Trophoblast cell (in vitro differentiated cells and primary cell): ENCODE data around the gene CDKL1.
A peak's percentile ranks its signal among the peaks of the same experiment; 100 is the strongest.

Experiments
- DNase-seq, 2 donors: peaks; one replicate each; pipeline ENCODE4 v3.0.0-alpha.2; 2016
- H2AFZ ChIP-seq: 2 replicates; pipeline ENCODE4 v1.6.1; 2013; ENCODE audit warnings: low read length, moderate library complexity, mild to moderate bottlenecking; ENCODE audit not compliant: insufficient read depth, poor library complexity
- H2AK5ac ChIP-seq: 2 replicates; pipeline ENCODE4 v1.6.1; 2013; ENCODE audit warnings: mild to moderate bottlenecking, low read length
- H2BK120ac ChIP-seq: 2 replicates; pipeline ENCODE4 v1.6.1; 2013; ENCODE audit warnings: low read length, mild to moderate bottlenecking, moderate library complexity; ENCODE audit not compliant: insufficient read depth, poor library complexity
- H2BK12ac ChIP-seq: 2 replicates; pipeline ENCODE4 v1.6.1; 2013; ENCODE audit warnings: mild to moderate bottlenecking, low read length, moderate library complexity
- H2BK5ac ChIP-seq: 2 replicates; pipeline ENCODE4 v1.6.1; 2013; ENCODE audit warnings: low read length, low read depth, moderate library complexity, mild to moderate bottlenecking; ENCODE audit not compliant: poor library complexity
- H3K14ac ChIP-seq: 2 replicates; pipeline ENCODE4 v1.6.1; 2013; ENCODE audit warnings: mild to moderate bottlenecking, low read length
- H3K18ac ChIP-seq: 2 replicates; pipeline ENCODE4 v1.6.1; 2013; ENCODE audit warnings: mild to moderate bottlenecking, low read length
- H3K23ac ChIP-seq: 2 replicates; pipeline ENCODE4 v1.6.1; 2013; ENCODE audit warnings: low read length
- H3K27ac ChIP-seq: 2 replicates; pipeline ENCODE4 v1.5.1; 2013; ENCODE audit warnings: low read depth, mild to moderate bottlenecking, inconsistent platforms, low read length, moderate library complexity
- H3K27me3 ChIP-seq: 2 replicates; pipeline ENCODE4 v1.6.1; 2013; ENCODE audit warnings: inconsistent platforms, mild to moderate bottlenecking, low read length, moderate library complexity; ENCODE audit not compliant: insufficient read depth
- H3K36me3 ChIP-seq, 2 experiments: 1 replicate in 1 of 2; 2 replicates in 1 of 2; pipeline ENCODE4 v1.6.1; 2013; ENCODE audit warnings: low read length in 2 of 2, mild to moderate bottlenecking in 2 of 2, moderate library complexity in 1 of 2; ENCODE audit not compliant: insufficient read depth in 2 of 2, control insufficient read depth in 1 of 2
- H3K4ac ChIP-seq: 2 replicates; pipeline ENCODE4 v1.6.1; 2013; ENCODE audit warnings: low read depth, mild to moderate bottlenecking, low read length, moderate library complexity
- H3K4me1 ChIP-seq, 2 experiments: 1 replicate in 1 of 2; 2 replicates in 1 of 2; pipeline ENCODE4 v1.6.1; 2013; ENCODE audit warnings: low read length in 2 of 2, mild to moderate bottlenecking in 2 of 2, moderate library complexity in 1 of 2; ENCODE audit not compliant: insufficient read depth in 2 of 2, control insufficient read depth in 1 of 2
- H3K4me2 ChIP-seq: 2 replicates; pipeline ENCODE4 v1.6.1; 2013; ENCODE audit warnings: inconsistent platforms, mild to moderate bottlenecking, low read length, moderate library complexity
- H3K4me3 ChIP-seq: 2 replicates; pipeline ENCODE4 v1.5.1; 2013; ENCODE audit warnings: mild to moderate bottlenecking, low read depth, low read length, inconsistent platforms
- H3K79me1 ChIP-seq: one replicate; pipeline ENCODE4 v1.6.1; 2013; ENCODE audit warnings: low read length
- H3K79me2 ChIP-seq: 2 replicates; pipeline ENCODE4 v1.6.1; 2013; ENCODE audit warnings: low read length, mild to moderate bottlenecking; ENCODE audit not compliant: control insufficient read depth, insufficient read depth, poor library complexity
- H3K9ac ChIP-seq: 2 replicates; pipeline ENCODE4 v1.6.1; 2013; ENCODE audit warnings: mild to moderate bottlenecking, low read length
- H3K9me3 ChIP-seq: 2 replicates; pipeline ENCODE4 v1.6.1; 2013; ENCODE audit warnings: low read depth, mild to moderate bottlenecking, control low read depth, inconsistent platforms, low read length; ENCODE audit not compliant: insufficient read depth
- H4K12ac ChIP-seq: 2 replicates; pipeline ENCODE4 v1.6.1; 2013; ENCODE audit warnings: low read depth, mild to moderate bottlenecking, low read length, moderate library complexity
- H4K8ac ChIP-seq: 2 replicates; pipeline ENCODE4 v1.6.1; 2013; ENCODE audit warnings: low read depth, mild to moderate bottlenecking, low read length, moderate library complexity
- H4K91ac ChIP-seq: one replicate; pipeline ENCODE4 v1.6.1; 2013; ENCODE audit warnings: low read depth, mild to moderate bottlenecking, low read length, moderate library complexity
- WGBS: extraction: QIAGEN DNeasy Blood & Tissue Kit; methylation state at CpG from one replicate; pipeline ENCODE4 v1.1.7; 2013; ENCODE audit warnings: missing lambda C conversion rate; ENCODE audit not compliant: insufficient read length, insufficient coverage; ENCODE audit errors: extremely low coverage; 5-methylcytosine and 5-hydroxymethylcytosine counted together

The CDKL1 gene

DNA sequence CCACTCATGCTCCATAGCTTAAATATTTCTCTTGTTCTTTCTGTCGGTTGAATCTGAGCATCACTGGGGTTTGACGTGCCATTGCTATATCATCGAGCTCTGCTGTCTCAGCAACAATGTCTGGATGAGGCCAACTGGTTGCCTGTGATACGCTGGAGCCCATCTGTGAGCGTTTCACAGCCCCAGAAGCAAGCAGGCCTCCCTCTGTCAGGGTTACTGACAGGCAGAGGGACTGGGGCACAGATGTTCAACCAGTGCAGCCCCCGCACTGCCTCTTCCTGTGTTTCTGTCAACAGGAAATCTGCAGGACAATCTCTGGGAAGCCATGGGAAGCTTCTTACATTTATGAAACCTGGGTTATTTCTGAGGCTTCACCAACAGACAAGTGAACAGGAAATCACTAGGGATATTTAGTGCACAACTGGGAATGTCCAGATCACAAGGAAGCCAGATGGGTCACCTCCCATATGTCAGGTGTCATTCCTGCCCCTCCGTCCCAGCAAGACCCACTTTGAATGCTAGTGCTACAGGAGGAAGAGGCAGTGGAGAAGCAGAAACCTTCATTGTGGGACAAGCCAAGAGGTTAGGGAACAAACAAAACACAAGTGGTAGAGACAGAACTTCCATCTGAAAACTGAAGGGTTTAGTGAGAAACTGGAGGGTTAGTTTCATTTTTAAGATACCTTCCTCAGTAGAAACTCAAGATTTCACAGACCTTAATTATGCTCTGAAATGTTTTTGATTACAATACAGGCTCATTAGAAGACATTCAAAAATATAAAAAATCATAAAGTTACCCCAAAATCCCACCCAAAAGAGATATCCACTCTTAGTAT is 60.5 kb downstream of the CDKL1 start:
- Histone ChIP-seq H2AK5ac (peak overlapping the region; percentile 15), H4K91ac (no peak overlapping the region), H3K4me2 (no peak overlapping the region), H3K27ac (peak overlapping the region; percentile 28), H3K27me3 (no peaks in the 10 kb centered on the region), H3K4ac (no peak overlapping the region), H4K8ac (no peak overlapping the region), H3K9me3 (no peaks in the 10 kb centered on the region), H2AFZ (no peak overlapping the region), H3K23ac (no peak overlapping the region), H3K4me3 (no peak overlapping the region), H2BK12ac (peak overlapping the region; percentile 69), H3K36me3 (no peaks in the 10 kb centered on the region), H3K18ac (no peak overlapping the region), H2BK120ac (peak overlapping the region; percentile 48), H3K14ac (no peak overlapping the region), H3K9ac (no peak overlapping the region), H2BK5ac (no peak overlapping the region), H3K79me1 (peaks cover 5% of the 10 kb centered on the region), H4K12ac (no peak overlapping the region), H3K79me2 (no peaks in the 10 kb centered on the region), H3K4me1 (peaks cover 4 to 17% of the 10 kb centered on the region in 2 experiments)
- WGBS: no CpG with 5 or more reads among the region's 7 CpGs
- no peak for DNase-seq

DNA sequence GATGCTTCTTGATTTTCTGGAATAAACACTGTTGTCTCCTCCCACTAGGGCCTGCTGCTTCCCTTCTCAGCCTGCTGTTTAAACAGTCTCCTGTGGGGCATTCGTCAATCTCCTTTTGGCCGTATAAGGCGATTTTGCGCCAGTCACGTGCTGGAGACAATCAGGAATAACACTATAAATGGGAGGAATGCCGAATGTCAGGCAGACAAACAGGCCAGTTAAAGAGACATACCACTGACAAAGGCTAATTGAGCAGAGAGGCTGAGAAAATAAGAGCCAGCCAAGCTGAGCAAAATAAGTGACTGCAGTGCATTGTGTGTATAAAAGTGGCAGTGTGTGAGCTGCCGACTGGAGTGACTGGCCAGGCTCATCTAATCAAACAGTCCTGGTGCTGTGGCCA is 61.3 kb downstream of the CDKL1 start:
- no peak overlapping the region for H3K4me3 ChIP-seq
- no peaks in the 10 kb centered on the region for H3K9me3 ChIP-seq
- peak overlapping the region; percentile 19 for H2BK5ac ChIP-seq
- H3K27me3 ChIP-seq: no peaks in the 10 kb centered on the region
- WGBS: no CpG with 5 or more reads among the region's 7 CpGs
- H3K36me3 ChIP-seq: peaks cover 0 to 1% of the 10 kb centered on the region in 2 experiments
- H3K23ac ChIP-seq: no peak overlapping the region
- no peak overlapping the region for H3K9ac ChIP-seq
- peaks cover 5% of the 10 kb centered on the region for H3K79me1 ChIP-seq
- H3K4ac ChIP-seq: no peak overlapping the region
- H3K79me2 ChIP-seq: no peaks in the 10 kb centered on the region
- H3K4me1 ChIP-seq: peaks cover 4 to 17% of the 10 kb centered on the region in 2 experiments
- H2BK12ac ChIP-seq: no peak overlapping the region
- H4K91ac ChIP-seq: no peak overlapping the region
- no peak overlapping the region for H2AK5ac ChIP-seq
- H3K4me2 ChIP-seq: no peak overlapping the region
- no peak overlapping the region for H2AFZ ChIP-seq
- peak overlapping the region; percentile 28 for H3K27ac ChIP-seq
- H2BK120ac ChIP-seq: no peak overlapping the region
- no peak overlapping the region for H3K18ac ChIP-seq
- no peak overlapping the region for H3K14ac ChIP-seq
- peak overlapping the region; percentile 52 for H4K8ac ChIP-seq
- no peak overlapping the region for H4K12ac ChIP-seq
- peak; percentile 9 to 74 for DNase-seq

DNA sequence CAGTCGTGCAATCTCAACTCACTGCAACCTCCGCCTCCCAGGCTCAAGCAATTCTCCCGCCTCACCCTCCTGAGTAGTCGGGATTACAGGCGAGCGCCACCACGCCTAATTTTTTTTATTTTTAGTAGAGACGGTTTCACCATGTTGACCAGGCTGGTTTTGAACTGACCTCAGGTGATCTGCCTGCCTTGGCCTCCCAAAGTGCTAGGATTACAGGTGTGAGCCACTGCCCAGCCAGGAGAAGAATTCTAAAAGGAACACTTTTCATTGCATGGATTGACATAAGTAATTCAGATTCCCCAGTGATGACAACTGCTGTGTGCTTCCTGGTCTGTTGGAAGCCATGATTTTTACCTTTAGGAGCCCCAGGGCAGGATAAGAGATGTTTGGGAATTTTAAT is 62.5 kb downstream of the CDKL1 start:
- Histone ChIP-seq H3K27ac (no peak overlapping the region), H3K14ac (no peak overlapping the region), H3K4me2 (no peak overlapping the region), H3K79me2 (no peaks in the 10 kb centered on the region), H4K8ac (no peak overlapping the region), H3K9me3 (no peaks in the 10 kb centered on the region), H2BK12ac (no peak overlapping the region), H3K4me1 (peaks cover 4 to 17% of the 10 kb centered on the region in 2 experiments), H2AFZ (no peak overlapping the region), H3K4me3 (no peak overlapping the region), H3K18ac (no peak overlapping the region), H3K23ac (no peak overlapping the region), H3K9ac (no peak overlapping the region), H2BK120ac (no peak overlapping the region), H3K79me1 (peaks cover 5% of the 10 kb centered on the region), H2AK5ac (no peak overlapping the region), H3K36me3 (peaks cover 0 to 2% of the 10 kb centered on the region in 2 experiments), H3K27me3 (no peaks in the 10 kb centered on the region), H4K12ac (no peak overlapping the region), H3K4ac (no peak overlapping the region), H2BK5ac (no peak overlapping the region), H4K91ac (no peak overlapping the region)
- DNase-seq: peak; percentile 69 to 92
- WGBS: no CpG with 5 or more reads among the region's 8 CpGs

- H3K27me3 ChIP-seq: no peaks in the 10 kb centered on the region
- no peak overlapping the region for H4K91ac ChIP-seq
- H3K27ac ChIP-seq: no peak overlapping the region
- no peak overlapping the region for H3K9ac ChIP-seq
- no peaks in the 10 kb centered on the region for H3K79me2 ChIP-seq
- peak; percentile 86 to 95 for DNase-seq
- no CpG with 5 or more reads among the region's 3 CpGs for WGBS
- peaks cover 2% of the 10 kb centered on the region in 2 experiments for H3K36me3 ChIP-seq
- no peak overlapping the region for H2BK120ac ChIP-seq
- no peak overlapping the region for H3K23ac ChIP-seq
- H3K4me1 ChIP-seq: peaks cover 4 to 17% of the 10 kb centered on the region in 2 experiments
- H3K4me3 ChIP-seq: no peak overlapping the region
- H3K9me3 ChIP-seq: no peaks in the 10 kb centered on the region
- no peak overlapping the region for H2AFZ ChIP-seq
- no peak overlapping the region for H3K18ac ChIP-seq
- H4K8ac ChIP-seq: no peak overlapping the region
- H2BK12ac ChIP-seq: no peak overlapping the region
- H3K79me1 ChIP-seq: peaks cover 5% of the 10 kb centered on the region
- no peak overlapping the region for H4K12ac ChIP-seq
- no peak overlapping the region for H2AK5ac ChIP-seq
- no peak overlapping the region for H2BK5ac ChIP-seq
- H3K4ac ChIP-seq: no peak overlapping the region
- no peak overlapping the region for H3K14ac ChIP-seq
- H3K4me2 ChIP-seq: no peak overlapping the region
Observed at GRCh38 chr14:50333014-50333509, 63.6 kb downstream of the CDKL1 start.
